SIG-M5 treated with dmso at 0.1 percent for 504 hours (cell line): ENCODE results near the gene VWA5B1.
"Not testable (repeated sequence)": the region's sequence is repeated elsewhere in the genome, so short reads cannot be mapped to it uniquely, and the experiment has no call there.

Experiments used
- DNase-seq: peaks from one replicate; lab custom pipeline; 2025; ENCODE audit not compliant: unreplicated experiment; lab: John Stamatoyannopoulos, UW

VWA5B1 gene

GRCh38 chr1:20280906-20281305 is 9.8 kb upstream of the VWA5B1 start:
- DNase-seq: no peak

GRCh38 chr1:20281801-20282200 is 8.9 kb upstream of the VWA5B1 start:
- DNase-seq: no peak

- no peak for DNase-seq
Measured at GRCh38 chr1:20282533-20282932, 8.1 kb upstream of the VWA5B1 start.

DNA sequence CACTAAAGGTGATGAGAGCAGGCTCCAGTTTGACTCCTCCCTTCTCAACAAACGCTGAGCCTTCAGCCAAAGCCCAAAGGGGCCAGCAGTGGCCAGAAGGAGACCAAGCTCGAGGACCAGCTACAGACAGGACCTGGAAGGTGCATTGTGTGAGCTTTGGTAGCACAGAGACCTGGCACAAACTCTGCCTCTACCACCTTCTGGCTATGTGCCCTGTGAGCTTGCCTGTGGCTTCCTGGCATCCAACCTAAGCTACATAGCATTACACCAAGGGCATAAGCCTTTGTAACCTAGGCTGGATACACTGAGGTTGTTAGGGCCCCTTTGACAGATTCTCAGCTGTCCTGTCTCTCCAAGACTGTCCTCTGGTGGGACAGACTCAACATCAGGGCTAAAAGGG is 6.6 kb upstream of the VWA5B1 start:
- DNase-seq: no peak

DNA sequence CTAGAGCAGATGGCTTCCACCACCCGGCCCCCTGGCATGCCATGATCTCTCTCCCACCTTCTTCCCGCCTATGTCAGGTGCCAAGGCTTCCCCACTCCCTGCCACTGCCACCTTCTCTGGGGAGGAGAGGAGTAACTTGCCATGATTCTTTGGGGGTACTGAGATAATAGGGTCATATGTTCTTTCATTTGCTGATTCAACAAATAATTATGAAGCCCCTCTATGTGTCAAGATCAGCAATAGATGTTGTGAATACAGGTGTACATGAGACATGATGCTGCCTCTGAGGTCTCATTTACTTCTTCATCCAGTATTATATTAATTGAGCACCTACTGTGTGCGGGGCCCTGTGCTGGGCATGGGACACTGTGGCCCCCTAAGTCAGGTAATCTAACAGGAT is 6.0 kb upstream of the VWA5B1 start:
- DNase-seq: no peak

DNA sequence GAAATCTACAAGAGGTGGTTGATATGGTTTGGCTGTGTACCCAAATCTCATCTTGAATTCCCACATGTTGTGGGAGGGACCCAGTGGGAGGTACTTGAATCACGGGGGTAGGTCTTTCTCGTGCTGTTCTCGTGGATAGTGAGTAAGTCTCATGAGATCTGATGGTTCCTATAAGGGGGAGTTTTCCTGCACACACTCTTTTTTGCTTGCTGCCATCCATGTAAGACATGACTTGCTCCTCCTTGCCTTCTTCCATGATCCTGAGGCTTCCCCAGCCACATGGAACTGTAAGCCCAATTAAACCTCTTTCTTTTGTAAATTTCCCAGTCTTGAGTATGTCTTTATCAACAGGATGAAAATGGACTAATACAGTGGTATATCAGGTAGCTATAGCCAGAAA is 5.2 kb upstream of the VWA5B1 start:
- no peak for DNase-seq

GRCh38 chr1:20287696-20288095 is 3.0 kb upstream of the VWA5B1 start:
- not testable (repeated sequence) for DNase-seq

DNA sequence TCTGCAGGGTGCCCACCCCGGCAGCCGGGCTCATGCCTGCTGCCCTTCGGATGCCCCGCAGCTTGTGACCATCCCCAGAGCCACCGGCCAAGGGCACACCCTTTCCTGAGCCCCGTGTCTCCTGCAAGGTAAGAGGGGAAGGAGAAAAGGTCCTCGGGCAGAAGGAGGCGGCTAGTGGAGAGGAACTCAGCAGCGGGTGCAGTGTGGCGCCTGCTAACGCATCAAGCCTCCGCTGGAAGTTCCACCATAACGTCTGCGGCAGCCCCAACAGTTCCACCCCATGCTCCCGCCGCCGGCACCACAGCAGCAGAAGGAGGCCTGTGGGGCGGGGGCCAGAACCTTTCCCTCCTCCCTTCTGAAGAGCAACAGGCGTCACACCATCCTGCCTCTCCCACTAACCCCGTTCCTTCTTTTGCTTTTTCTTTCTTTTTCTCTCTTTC is 990 bp downstream of the VWA5B1 start:
- DNase-seq: no peak

GRCh38 chr1:20298626-20299025 is 8.0 kb downstream of the VWA5B1 start:
- DNase-seq: no peak

GRCh38 chr1:20301463-20302107 is 10.9 kb downstream of the VWA5B1 start:
- DNase-seq: no peak

- no peak for DNase-seq
Measured at GRCh38 chr1:20302108-20302471, 11.4 kb downstream of the VWA5B1 start.

- no peak for DNase-seq
Measured at GRCh38 chr1:20307026-20307425, 16.4 kb downstream of the VWA5B1 start.

DNA sequence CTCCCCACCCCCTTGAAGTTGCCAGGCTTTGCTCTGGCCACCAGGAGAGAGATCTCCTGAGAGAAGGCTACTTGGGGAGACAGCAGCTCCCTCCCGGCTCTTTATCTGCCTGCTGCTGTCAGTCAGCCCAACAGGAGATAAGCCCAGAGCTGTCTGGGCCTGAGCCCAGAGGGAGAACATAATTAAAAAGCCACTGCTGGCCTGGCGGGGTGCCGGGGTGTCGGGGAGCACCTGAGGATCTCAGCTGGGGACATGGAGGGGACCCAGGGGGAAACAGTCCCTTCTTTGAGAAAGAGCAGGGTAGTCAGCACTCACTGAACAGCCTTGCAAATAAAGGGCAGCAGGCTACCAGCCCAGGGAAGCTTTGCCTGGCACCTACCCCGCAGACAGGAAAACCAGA is 17.9 kb downstream of the VWA5B1 start:
- no peak for DNase-seq

GRCh38 chr1:20311289-20311688 is 20.6 kb downstream of the VWA5B1 start:
- no peak for DNase-seq

GRCh38 chr1:20312310-20312709 is 21.6 kb downstream of the VWA5B1 start:
- no peak for DNase-seq

GRCh38 chr1:20312818-20313217 is 22.1 kb downstream of the VWA5B1 start:
- DNase-seq: no peak

GRCh38 chr1:20317471-20317870 is 26.8 kb downstream of the VWA5B1 start:
- no peak for DNase-seq

- no peak for DNase-seq
Measured at GRCh38 chr1:20318521-20318920, 27.8 kb downstream of the VWA5B1 start.

DNA sequence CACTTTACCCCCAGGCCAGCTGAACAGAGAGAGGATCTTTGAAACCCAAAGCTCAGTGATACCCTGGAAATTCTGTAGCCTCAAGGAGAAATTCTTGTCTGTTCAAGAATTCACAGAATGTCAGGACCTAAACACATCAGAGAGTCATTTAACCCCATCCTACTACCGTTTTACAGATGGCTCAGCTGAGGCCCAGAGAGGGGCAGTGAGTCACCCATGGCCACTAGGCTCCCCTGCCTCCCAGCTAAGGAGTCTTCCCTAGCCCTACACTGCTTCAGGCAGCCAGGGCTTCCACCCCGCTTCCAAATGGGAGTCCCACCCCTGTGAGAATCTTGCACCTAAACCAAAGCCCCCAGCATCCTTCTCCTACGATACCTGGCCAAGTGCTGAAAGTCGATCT is 28.3 kb downstream of the VWA5B1 start:
- no peak for DNase-seq

GRCh38 chr1:20319456-20320220 is 29.0 kb downstream of the VWA5B1 start:
- DNase-seq: no peak

GRCh38 chr1:20320704-20321103 is 30.0 kb downstream of the VWA5B1 start:
- no peak for DNase-seq

- DNase-seq: no peak
Measured at GRCh38 chr1:20321573-20321972, 30.9 kb downstream of the VWA5B1 start.
